GM06990 (cell line): Measurements from ENCODE around the gene MUC2.

ENCODE experiments used
- DNase-seq: peaks from one replicate; pipeline ENCODE4 v3.0.0-alpha.2; 2011; ENCODE audit not compliant: insufficient read length; ENCODE audit errors: extremely low read depth
- H3K27me3 ChIP-seq: replicated peaks from 2 replicates; pipeline ENCODE4 v1.6.0; 2011; ENCODE audit warnings: low read length; ENCODE audit not compliant: control insufficient read depth, insufficient read depth
- H3K36me3 ChIP-seq: 2 replicates; pipeline ENCODE4 v1.5.1; 2011; ENCODE audit warnings: low read length; ENCODE audit not compliant: control insufficient read depth, insufficient read depth
- H3K4me3 ChIP-seq: replicated peaks from 2 replicates; pipeline ENCODE4 v1.5.1; 2011; ENCODE audit warnings: low read depth, mild to moderate bottlenecking, control low read depth, low read length
- TF ChIP-seq, protein P1 (sequence below): IDR thresholded peaks from 2 replicates; pipeline ENCODE4 v1.5.1; 2011; ENCODE audit warnings: low read length, control low read depth, mild to moderate bottlenecking, inconsistent platforms; ENCODE audit not compliant: insufficient read depth, poor library complexity, severe bottlenecking

MUC2 gene

DNA sequence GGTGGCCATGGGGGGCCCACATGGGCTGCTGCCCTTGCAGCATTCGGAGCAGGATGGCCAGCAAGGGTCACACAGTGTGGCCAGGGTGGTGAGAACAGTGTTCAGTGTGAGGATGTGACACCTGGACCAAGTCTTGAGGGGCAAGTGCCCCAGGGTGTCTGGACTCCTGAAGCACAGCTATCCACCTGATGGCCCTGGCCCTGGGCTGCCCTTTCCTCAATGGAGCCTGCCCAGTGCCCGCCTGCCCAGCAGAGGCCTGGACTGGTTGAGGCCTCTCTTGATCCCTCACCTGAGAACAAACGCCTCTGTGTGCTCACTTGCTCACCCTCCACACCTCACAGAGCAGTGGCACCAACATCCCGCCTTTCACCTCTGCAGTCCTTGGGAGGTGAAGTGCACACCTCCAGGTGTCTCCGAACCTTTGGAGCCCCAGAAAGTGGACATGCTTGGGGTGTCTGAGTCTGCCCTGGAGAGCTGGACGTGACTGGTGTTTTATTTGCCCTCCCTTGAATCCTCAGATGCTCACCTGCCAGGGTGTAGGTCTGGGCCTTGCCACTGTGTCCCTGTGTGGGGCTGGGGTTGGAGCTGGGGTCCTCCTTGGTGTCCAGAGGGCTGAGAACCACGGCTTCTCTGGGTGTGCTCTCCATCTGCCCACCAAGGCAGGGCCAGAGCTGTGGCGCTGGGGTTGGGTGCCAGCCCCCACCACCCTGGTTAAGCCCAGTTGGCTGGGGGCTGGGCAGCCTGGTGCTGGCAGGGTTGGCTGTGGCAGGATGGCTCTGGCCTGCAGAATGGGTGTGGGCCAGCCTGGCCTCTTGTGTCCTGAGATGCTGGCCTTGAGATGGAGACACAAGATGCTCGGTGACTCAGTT, 3.8 kb upstream of the MUC2 start:
- TF ChIP-seq, protein P1, sequence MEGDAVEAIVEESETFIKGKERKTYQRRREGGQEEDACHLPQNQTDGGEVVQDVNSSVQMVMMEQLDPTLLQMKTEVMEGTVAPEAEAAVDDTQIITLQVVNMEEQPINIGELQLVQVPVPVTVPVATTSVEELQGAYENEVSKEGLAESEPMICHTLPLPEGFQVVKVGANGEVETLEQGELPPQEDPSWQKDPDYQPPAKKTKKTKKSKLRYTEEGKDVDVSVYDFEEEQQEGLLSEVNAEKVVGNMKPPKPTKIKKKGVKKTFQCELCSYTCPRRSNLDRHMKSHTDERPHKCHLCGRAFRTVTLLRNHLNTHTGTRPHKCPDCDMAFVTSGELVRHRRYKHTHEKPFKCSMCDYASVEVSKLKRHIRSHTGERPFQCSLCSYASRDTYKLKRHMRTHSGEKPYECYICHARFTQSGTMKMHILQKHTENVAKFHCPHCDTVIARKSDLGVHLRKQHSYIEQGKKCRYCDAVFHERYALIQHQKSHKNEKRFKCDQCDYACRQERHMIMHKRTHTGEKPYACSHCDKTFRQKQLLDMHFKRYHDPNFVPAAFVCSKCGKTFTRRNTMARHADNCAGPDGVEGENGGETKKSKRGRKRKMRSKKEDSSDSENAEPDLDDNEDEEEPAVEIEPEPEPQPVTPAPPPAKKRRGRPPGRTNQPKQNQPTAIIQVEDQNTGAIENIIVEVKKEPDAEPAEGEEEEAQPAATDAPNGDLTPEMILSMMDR: no peak
- Histone ChIP-seq H3K36me3 (no peaks in the 10 kb centered on the region), H3K27me3 (no peaks in the 10 kb centered on the region), H3K4me3 (no peak overlapping the region)
- DNase-seq: no peak

DNA sequence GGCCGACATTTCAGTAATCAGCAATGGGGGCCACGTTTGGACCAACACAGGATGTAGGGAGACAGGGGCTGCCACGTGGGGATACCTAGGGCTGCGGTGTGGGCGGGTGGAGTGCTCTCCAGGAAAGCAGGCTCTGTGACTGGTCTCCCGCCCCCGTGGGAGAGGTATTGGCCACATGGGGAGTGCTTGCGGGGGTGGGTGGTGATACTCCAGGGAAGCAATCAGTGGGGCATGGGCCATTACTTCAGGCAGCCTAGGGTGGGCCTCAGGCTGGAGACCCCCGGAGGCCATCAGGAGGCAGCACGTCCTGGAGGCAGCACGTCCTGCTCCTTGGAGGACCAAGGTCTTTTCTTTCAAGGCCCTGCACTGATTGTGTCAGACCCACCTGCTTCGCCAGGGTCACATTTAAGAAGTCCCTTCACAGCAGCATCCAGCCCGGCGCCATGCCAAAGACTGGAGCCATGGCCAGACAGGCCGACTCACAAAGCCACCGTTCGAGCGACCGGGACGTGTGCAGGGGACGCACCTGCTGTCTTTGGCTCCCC, 3.0 kb upstream of the MUC2 start:
- Histone ChIP-seq H3K27me3 (no peaks in the 10 kb centered on the region), H3K4me3 (no peak overlapping the region), H3K36me3 (no peaks in the 10 kb centered on the region)
- DNase-seq: no peak
- TF ChIP-seq, protein P1: no peak

DNA sequence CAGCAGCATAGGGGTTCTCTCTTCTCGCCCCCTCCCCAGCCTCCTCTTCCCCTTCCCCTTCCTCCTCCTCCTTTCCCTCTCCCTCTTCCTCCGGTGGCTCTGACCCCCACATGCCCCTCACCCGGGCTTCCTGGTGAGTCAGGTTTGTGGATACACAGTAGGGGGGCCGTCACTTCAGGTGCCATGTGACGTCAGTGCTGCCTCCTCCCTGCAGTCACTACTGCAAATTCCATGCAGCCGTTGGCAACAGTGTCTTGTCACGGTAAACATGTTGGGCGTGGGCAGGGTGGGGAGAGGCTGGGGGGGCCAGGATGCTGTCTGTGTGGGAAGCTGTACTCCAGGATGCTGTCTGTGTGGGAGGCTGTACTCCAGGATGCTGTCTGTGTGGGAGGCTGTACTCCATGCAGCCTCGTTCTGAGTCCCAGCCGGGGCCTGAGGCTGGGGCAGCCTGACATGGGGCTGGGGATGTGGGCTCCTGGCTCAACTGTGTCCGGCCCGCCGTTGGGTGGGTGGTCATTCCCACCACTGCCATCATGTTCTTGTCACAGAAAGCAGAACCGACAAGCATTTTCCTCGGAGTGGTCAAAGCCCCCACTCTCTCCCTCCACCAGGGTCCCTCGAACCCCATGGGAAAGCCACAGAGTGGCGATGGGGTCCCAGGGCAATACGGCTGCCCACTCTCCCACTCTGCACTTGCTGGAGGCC, 2.4 kb upstream of the MUC2 start:
- no peaks in the 10 kb centered on the region for H3K36me3 ChIP-seq
- DNase-seq: no peak
- TF ChIP-seq, protein P1: no peak
- H3K4me3 ChIP-seq: no peak overlapping the region
- H3K27me3 ChIP-seq: no peaks in the 10 kb centered on the region

DNA sequence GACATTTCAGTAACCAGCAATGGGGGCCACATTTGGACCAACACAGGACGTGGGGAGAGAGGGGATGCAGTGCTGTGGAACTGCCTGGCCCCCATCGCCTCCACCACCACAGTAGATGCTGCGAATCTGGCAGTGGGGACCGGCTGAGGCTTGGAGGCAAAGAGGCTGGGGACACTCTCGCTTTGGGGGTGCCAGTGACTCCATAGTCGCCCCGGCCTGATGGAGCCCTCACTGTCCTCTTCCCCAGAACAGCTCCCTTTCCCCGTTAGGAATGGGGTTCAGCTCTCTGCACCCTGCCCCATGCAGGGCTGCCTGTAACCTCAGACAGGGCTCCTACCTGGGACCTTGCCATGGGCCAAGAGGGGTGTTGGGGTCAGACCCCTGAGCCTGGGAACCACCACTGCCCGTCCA, 1.8 kb upstream of the MUC2 start:
- Histone ChIP-seq H3K36me3 (no peaks in the 10 kb centered on the region), H3K27me3 (no peaks in the 10 kb centered on the region), H3K4me3 (no peak overlapping the region)
- TF ChIP-seq, protein P1: no peak
- no peak for DNase-seq

DNA sequence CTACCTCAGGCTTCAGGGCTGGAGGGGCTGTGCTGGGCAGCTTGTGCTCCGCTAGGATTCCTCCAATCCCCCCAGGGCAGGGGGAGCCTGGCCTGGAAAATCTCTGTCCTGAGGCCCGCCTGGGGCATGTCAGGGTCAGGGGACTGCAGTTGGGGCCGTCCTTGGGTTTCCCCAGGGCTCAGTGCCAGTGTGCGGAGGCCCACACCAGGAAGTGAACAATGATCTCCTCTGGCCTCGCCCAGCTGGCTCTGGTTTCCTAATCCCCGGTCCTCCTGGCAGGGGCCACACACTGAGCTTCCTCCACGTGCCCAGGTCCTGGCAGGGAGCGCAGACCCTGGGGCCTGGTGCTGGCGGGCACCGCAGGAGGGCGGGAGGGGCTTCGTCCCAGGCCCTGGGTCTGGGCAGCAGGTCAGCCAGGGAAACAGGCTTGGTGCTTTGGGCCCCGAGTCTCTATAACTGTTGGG, 1.4 kb upstream of the MUC2 start:
- no peak for DNase-seq
- Histone ChIP-seq H3K27me3 (no peaks in the 10 kb centered on the region), H3K4me3 (no peak overlapping the region), H3K36me3 (no peaks in the 10 kb centered on the region)
- TF ChIP-seq, protein P1: no peak
